SU-DHL-6 (cell line): Measurements from ENCODE around the gene TBX2.

Experiments used
- H2AFZ ChIP-seq: fragments of 200-600 bp; sonication (generic); 2 replicates; pipeline ENCODE4 v1.6.1; 2014; ENCODE audit warnings: low read depth, mild to moderate bottlenecking, moderate library complexity, mixed read lengths, antibody characterized with exemption, low read length; ENCODE audit not compliant: severe bottlenecking
- H3F3A ChIP-seq: fragments of 200-600 bp; shearing (Covaris generic); 2 replicates; pipeline ENCODE4 v1.6.0; 2016; ENCODE audit warnings: antibody characterized with exemption, mild to moderate bottlenecking; ENCODE audit not compliant: insufficient read depth
- H3K27ac ChIP-seq: fragments of 200-600 bp; sonication (generic); 2 replicates; pipeline ENCODE4 v1.5.1; 2016; ENCODE audit warnings: low read depth, mild to moderate bottlenecking, low read length, moderate library complexity, mixed read lengths
- H3K27me3 ChIP-seq: fragments of 200-600 bp; sonication (generic), shearing (Covaris generic); 2 replicates; pipeline ENCODE4 v1.6.0; 2014; ENCODE audit warnings: mild to moderate bottlenecking, low read length
- H3K36me3 ChIP-seq: fragments of 200-600 bp; sonication (generic); 2 replicates; pipeline ENCODE4 v1.6.1; 2014; ENCODE audit warnings: mild to moderate bottlenecking, low read length, mixed read lengths
- H3K4me2 ChIP-seq: fragments of 300-600, 200-600 bp; shearing (Covaris generic), sonication (generic); 2 replicates; pipeline ENCODE4 v1.6.0; 2014; ENCODE audit warnings: low read length, low read depth, mild to moderate bottlenecking; ENCODE audit not compliant: poor library complexity, severe bottlenecking
- H3K4me3 ChIP-seq: fragments of 200-600 bp; sonication (generic); 2 replicates; pipeline ENCODE4 v1.5.1; 2014; ENCODE audit warnings: antibody characterized with exemption, low read length, mild to moderate bottlenecking, mixed read lengths; ENCODE audit not compliant: insufficient read depth, poor library complexity, severe bottlenecking
- H3K79me2 ChIP-seq: fragments of 200-600 bp; sonication (generic); 2 replicates; pipeline ENCODE4 v1.6.1; 2014; ENCODE audit warnings: mild to moderate bottlenecking, low read length, moderate library complexity; ENCODE audit not compliant: insufficient read depth
- H3K9ac ChIP-seq: fragments of 200-600 bp; sonication (generic); 2 replicates; pipeline ENCODE4 v1.7.0; 2014; ENCODE audit warnings: mild to moderate bottlenecking, low read length
- H3K9me2 ChIP-seq: fragments of 200-600 bp; sonication (generic); replicated peaks from 2 replicates; pipeline ENCODE4 v1.6.1; 2014; ENCODE audit warnings: low read length; ENCODE audit not compliant: insufficient read depth
- H3K9me3 ChIP-seq: fragments of 200-600 bp; sonication (generic); 2 replicates; pipeline ENCODE4 v1.6.1; 2014; ENCODE audit warnings: low read length, mixed read lengths; ENCODE audit not compliant: insufficient read depth
- H4K20me1 ChIP-seq: fragments of 200-600 bp; sonication (generic); 2 replicates; pipeline ENCODE4 v1.6.1; 2014; ENCODE audit warnings: low read depth, mild to moderate bottlenecking, antibody characterized with exemption, low read length, moderate library complexity, mixed read lengths
- CTCF ChIP-seq: fragments of 200-600 bp; sonication (generic); IDR thresholded peaks from one replicate; pipeline ENCODE4 v1.5.1; 2017; ENCODE audit warnings: antibody characterized with exemption, mild to moderate bottlenecking, low read length, moderate library complexity; ENCODE audit not compliant: insufficient read depth, poor library complexity, severe bottlenecking
- EZH2phosphoT487 ChIP-seq: fragments of 200-600 bp; sonication (generic), shearing (Covaris generic); conservative IDR thresholded peaks from 2 replicates; pipeline ENCODE4 v1.6.1; 2018; ENCODE audit warnings: mild to moderate bottlenecking, antibody characterized with exemption, low read length, moderate library complexity, mixed read lengths

The TBX2 gene

GRCh38 chr17:61416211-61416539, 16.5 kb downstream of the TBX2 start:
- no peaks in the 10 kb centered on the region for H3K36me3 ChIP-seq
- no peaks in the 10 kb centered on the region for H3K79me2 ChIP-seq
- no peaks in the 10 kb centered on the region for H3K9me3 ChIP-seq
- H3K4me3 ChIP-seq = no peak overlapping the region
- no peaks in the 10 kb centered on the region for H3F3A ChIP-seq
- no peaks in the 10 kb centered on the region for H3K9me2 ChIP-seq
- no peak overlapping the region for H3K4me2 ChIP-seq
- no peak overlapping the region for H3K27ac ChIP-seq
- H3K9ac ChIP-seq = no peak overlapping the region
- TF ChIP-seq EZH2phosphoT487 (no peak), CTCF (no peak)
- no peak overlapping the region for H2AFZ ChIP-seq
- no peaks in the 10 kb centered on the region for H4K20me1 ChIP-seq
- H3K27me3 ChIP-seq = no peaks in the 10 kb centered on the region

- no peaks in the 10 kb centered on the region for H3K27me3 ChIP-seq
- no peak overlapping the region for H2AFZ ChIP-seq
- H3K36me3 ChIP-seq = no peaks in the 10 kb centered on the region
- H4K20me1 ChIP-seq = no peaks in the 10 kb centered on the region
- H3K4me2 ChIP-seq = no peak overlapping the region
- H3F3A ChIP-seq = no peaks in the 10 kb centered on the region
- no peak overlapping the region for H3K27ac ChIP-seq
- TF ChIP-seq EZH2phosphoT487 (no peak), CTCF (peak; percentile 76)
- H3K9me3 ChIP-seq = no peaks in the 10 kb centered on the region
- H3K9me2 ChIP-seq = no peaks in the 10 kb centered on the region
- H3K79me2 ChIP-seq = no peaks in the 10 kb centered on the region
- no peak overlapping the region for H3K9ac ChIP-seq
- no peak overlapping the region for H3K4me3 ChIP-seq
Observed at GRCh38 chr17:61416540-61417363, 17.1 kb downstream of the TBX2 start.

GRCh38 chr17:61418449-61418848, 18.8 kb downstream of the TBX2 start:
- H3K9ac ChIP-seq = no peak overlapping the region
- H3K27me3 ChIP-seq = no peaks in the 10 kb centered on the region
- H3K4me2 ChIP-seq = no peak overlapping the region
- H2AFZ ChIP-seq = no peak overlapping the region
- no peaks in the 10 kb centered on the region for H3K9me2 ChIP-seq
- H3K79me2 ChIP-seq = no peaks in the 10 kb centered on the region
- H3K4me3 ChIP-seq = no peak overlapping the region
- no peaks in the 10 kb centered on the region for H3K36me3 ChIP-seq
- H3K27ac ChIP-seq = no peak overlapping the region
- H4K20me1 ChIP-seq = no peaks in the 10 kb centered on the region
- H3F3A ChIP-seq = no peaks in the 10 kb centered on the region
- TF ChIP-seq EZH2phosphoT487 (no peak), CTCF (no peak)
- no peaks in the 10 kb centered on the region for H3K9me3 ChIP-seq
